ENCODE results near the gene ARG1.

DNA sequence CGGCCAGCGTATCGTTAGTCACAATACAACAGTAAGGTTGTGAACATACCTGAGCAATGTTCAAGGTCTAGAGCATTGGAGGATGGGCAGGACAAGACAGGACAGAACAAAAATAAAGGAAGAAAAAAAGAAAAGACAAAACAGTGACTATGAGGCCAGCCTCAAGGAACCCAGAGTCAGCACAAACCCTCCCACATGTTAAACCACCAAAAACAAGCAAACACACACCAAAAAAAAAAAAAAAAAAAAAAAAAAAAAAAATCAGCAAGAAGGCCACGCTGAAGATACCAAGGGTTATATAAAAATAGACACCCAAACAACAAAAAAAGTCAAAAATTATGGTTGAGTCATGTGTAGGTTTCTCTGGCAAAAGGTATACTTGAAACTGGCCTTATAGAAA lies 42.2 kb downstream of the ARG1 start:
- no peak for TF ChIP-seq NFRKB (IDR thresholded peaks at IDR 0.05)
- TF ChIP-seq BHLHE40 (IDR thresholded peaks at IDR 0.05; ENCODE audit: borderline replicate concordance), result no peak
- TF ChIP-seq ARNT (IDR thresholded peaks at IDR 0.05), result no peak

Data from HEK293T (cell line).